ENCODE data around the gene TOMM7. TPM values are rescaled to one million over a fixed set of nuclear protein-coding genes. Genes with fewer than 3 reads are reported as not detected.

Gene TOMM7
- total RNA-seq, 1 experiment from 2014 or later: 325 TPM

- Histone ChIP-seq H3K9me3 (ENCODE audit: control insufficient read depth in 1 of 2, insufficient read depth in 1 of 2, low read depth in 1 of 2, low read length in 2 of 2) (no peaks in the 10 kb centered on the region), H4K20me1 (ENCODE audit: insufficient read depth) (no peaks in the 10 kb centered on the region), H2AFZ (ENCODE audit: low read depth, low read length, poor library complexity, severe bottlenecking) (no peak overlapping the region), H3K27ac (ENCODE audit: low read depth, low read length) (no peak overlapping the region), H3K27me3 (ENCODE audit: insufficient read depth, low read length) (no peaks in the 10 kb centered on the region), H3K36me3 (ENCODE audit: control insufficient read depth in 1 of 2, insufficient read depth in 2 of 2, low read length in 2 of 2) (no peaks in the 10 kb centered on the region), H3K4me2 (ENCODE audit: low read length) (no peak overlapping the region), H3K4me1 (ENCODE audit: control insufficient read depth in 1 of 2, insufficient read depth in 2 of 2, low read length in 2 of 2) (no peaks in the 10 kb centered on the region), H3K9me2 (ENCODE audit: insufficient read depth) (no peaks in the 10 kb centered on the region), H3K79me2 (ENCODE audit: insufficient read depth, low read length) (no peaks in the 10 kb centered on the region), H3K9ac (ENCODE audit: low read length) (no peak overlapping the region), H3K4me3 (replicated peaks in 1 of 2; ENCODE audit: low read depth in 1 of 2, low read length in 2 of 2) (no peak overlapping the region)
- TF ChIP-seq MAX (IDR thresholded peaks at IDR 0.05) (no peak), CBX3 (IDR thresholded peaks at IDR 0.05; ENCODE audit: low read depth) (no peak), CTCF (IDR thresholded peaks at IDR 0.05 in 2 of 3, conservative IDR thresholded peaks at IDR 0.05 in 1 of 3; ENCODE audit: borderline replicate concordance in 1 of 3, insufficient read depth in 1 of 3, low read depth in 2 of 3, low read length in 2 of 3) (no peak), POLR2AphosphoS5 (IDR thresholded peaks at IDR 0.05; ENCODE audit: low read depth, low read length) (no peak), EGR1 (IDR thresholded peaks at IDR 0.05; ENCODE audit: low read depth) (no peak), ZBTB33 (IDR thresholded peaks at IDR 0.05; ENCODE audit: extremely low read depth, insufficient replicate concordance, low read length) (no peak), ZFX (IDR thresholded peaks at IDR 0.05) (no peak), SRF (IDR thresholded peaks at IDR 0.05; ENCODE audit: low read depth) (no peak)
- TF ChIP-seq, protein P1, sequence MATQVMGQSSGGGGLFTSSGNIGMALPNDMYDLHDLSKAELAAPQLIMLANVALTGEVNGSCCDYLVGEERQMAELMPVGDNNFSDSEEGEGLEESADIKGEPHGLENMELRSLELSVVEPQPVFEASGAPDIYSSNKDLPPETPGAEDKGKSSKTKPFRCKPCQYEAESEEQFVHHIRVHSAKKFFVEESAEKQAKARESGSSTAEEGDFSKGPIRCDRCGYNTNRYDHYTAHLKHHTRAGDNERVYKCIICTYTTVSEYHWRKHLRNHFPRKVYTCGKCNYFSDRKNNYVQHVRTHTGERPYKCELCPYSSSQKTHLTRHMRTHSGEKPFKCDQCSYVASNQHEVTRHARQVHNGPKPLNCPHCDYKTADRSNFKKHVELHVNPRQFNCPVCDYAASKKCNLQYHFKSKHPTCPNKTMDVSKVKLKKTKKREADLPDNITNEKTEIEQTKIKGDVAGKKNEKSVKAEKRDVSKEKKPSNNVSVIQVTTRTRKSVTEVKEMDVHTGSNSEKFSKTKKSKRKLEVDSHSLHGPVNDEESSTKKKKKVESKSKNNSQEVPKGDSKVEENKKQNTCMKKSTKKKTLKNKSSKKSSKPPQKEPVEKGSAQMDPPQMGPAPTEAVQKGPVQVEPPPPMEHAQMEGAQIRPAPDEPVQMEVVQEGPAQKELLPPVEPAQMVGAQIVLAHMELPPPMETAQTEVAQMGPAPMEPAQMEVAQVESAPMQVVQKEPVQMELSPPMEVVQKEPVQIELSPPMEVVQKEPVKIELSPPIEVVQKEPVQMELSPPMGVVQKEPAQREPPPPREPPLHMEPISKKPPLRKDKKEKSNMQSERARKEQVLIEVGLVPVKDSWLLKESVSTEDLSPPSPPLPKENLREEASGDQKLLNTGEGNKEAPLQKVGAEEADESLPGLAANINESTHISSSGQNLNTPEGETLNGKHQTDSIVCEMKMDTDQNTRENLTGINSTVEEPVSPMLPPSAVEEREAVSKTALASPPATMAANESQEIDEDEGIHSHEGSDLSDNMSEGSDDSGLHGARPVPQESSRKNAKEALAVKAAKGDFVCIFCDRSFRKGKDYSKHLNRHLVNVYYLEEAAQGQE (IDR thresholded peaks at IDR 0.05; ENCODE audit: low read depth): no peak
- ChIA-PET RAD21 (ENCODE audit: low non-redundant PET in 1 of 2, low total read pairs in 2 of 2, uncharacterized antibody in 2 of 2, unreplicated experiment in 2 of 2) (no interaction called here), CTCF (no interaction called here), POLR2A (interaction anchor here (1.1 kb wide), 1 partner anchor 23 kb away, joined by 3 read pairs; no protein-coding TSS in a partner anchor)
- ATAC-seq (no peak), DNase-seq (ENCODE audit: low read depth, low spot score) (no peak)
- intact Hi-C loops (cut with micrococcal nuclease): no loop called here
- BruUV-seq (replicated peaks): no TSS peak
Measured at GRCh38 chr7:22833113-22833855, 10.6 kb upstream of the TOMM7 start.
